Mesothelial cell of epicardium (in vitro differentiated cells): ENCODE data around the gene ANO7. TPM values are rescaled to one million over a fixed set of nuclear protein-coding genes. Genes with fewer than 3 reads are reported as not detected.

Source experiments
- DNase-seq, 2 experiments: peaks; one replicate each; pipeline ENCODE4 v3.0.0; 2021; ENCODE audit warnings: low spot score in 2 of 2; ENCODE audit not compliant: unreplicated experiment in 2 of 2
- H3K27ac Mint-ChIP-seq: 2 replicates; pipeline ENCODE4 v1.8.0; 2021; ENCODE audit warnings: mixed read lengths
- H3K27me3 Mint-ChIP-seq: 2 replicates; pipeline ENCODE4 v1.8.0; 2021; ENCODE audit warnings: low read depth, mixed read lengths
- H3K36me3 Mint-ChIP-seq: 2 replicates; pipeline ENCODE4 v1.8.0; 2021; ENCODE audit warnings: mixed read lengths
- H3K4me1 Mint-ChIP-seq: 2 replicates; pipeline ENCODE4 v1.8.0; 2021; ENCODE audit warnings: mixed read lengths
- H3K4me3 Mint-ChIP-seq: 2 replicates; pipeline ENCODE4 v1.8.0; 2021; ENCODE audit warnings: mild to moderate bottlenecking, moderate library complexity, mixed read lengths
- H3K9me3 Mint-ChIP-seq: 2 replicates; pipeline ENCODE4 v1.8.0; 2021; ENCODE audit warnings: mixed read lengths
- total RNA-seq: library from RNA; stranded (reverse); gene quantifications from 3 replicates; pipeline ENCODE4 v1.2.1, GENCODE V29; 2021
- TF ChIP-seq, protein P1 (sequence below): fragments of 200-600 bp; sonication (generic); IDR thresholded peaks from one replicate; pipeline ENCODE4 v1.5.0; 2021; ENCODE audit warnings: antibody characterized with exemption; ENCODE audit not compliant: unreplicated experiment

Gene ANO7
- total RNA-seq, 1 donor from 2014 or later, result 4.5 TPM

- H3K4me3 Mint-ChIP-seq, result no peak overlapping the region
- peaks cover 14% of the 10 kb centered on the region for H3K36me3 Mint-ChIP-seq
- H3K27ac Mint-ChIP-seq, result no peak overlapping the region
- TF ChIP-seq, protein P1, sequence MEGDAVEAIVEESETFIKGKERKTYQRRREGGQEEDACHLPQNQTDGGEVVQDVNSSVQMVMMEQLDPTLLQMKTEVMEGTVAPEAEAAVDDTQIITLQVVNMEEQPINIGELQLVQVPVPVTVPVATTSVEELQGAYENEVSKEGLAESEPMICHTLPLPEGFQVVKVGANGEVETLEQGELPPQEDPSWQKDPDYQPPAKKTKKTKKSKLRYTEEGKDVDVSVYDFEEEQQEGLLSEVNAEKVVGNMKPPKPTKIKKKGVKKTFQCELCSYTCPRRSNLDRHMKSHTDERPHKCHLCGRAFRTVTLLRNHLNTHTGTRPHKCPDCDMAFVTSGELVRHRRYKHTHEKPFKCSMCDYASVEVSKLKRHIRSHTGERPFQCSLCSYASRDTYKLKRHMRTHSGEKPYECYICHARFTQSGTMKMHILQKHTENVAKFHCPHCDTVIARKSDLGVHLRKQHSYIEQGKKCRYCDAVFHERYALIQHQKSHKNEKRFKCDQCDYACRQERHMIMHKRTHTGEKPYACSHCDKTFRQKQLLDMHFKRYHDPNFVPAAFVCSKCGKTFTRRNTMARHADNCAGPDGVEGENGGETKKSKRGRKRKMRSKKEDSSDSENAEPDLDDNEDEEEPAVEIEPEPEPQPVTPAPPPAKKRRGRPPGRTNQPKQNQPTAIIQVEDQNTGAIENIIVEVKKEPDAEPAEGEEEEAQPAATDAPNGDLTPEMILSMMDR, result no peak
- no peaks in the 10 kb centered on the region for H3K27me3 Mint-ChIP-seq
- no peak for DNase-seq
- no peaks in the 10 kb centered on the region for H3K4me1 Mint-ChIP-seq
- no peaks in the 10 kb centered on the region for H3K9me3 Mint-ChIP-seq
These were observed 30.0 kb upstream of the ANO7 start for GRCh38 chr2:241158546-241158900.

DNA sequence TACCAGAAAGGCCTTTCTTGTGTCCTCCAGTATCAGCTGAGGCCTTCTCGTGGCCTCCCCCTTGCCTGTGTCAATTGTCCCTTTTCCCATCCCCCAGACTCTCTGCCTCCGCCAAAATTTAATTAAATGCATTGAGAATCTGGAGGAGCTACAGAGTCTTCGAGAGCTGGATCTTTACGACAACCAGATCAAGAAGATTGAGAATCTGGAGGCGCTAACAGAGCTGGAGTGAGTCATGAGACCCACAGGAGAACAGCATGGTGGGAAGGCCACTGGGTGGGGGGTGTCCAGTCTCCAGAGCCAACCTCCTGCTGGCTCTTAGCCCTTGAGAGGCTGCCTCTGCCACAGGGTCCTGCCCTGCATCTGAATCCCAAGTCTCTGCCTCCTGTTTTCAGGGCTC lies 29.4 kb upstream of the ANO7 start:
- no peak for DNase-seq
- Mint-ChIP-seq H3K36me3 (peaks cover 14% of the 10 kb centered on the region), H3K27me3 (no peaks in the 10 kb centered on the region), H3K27ac (no peak overlapping the region), H3K9me3 (no peaks in the 10 kb centered on the region), H3K4me1 (no peaks in the 10 kb centered on the region), H3K4me3 (no peak overlapping the region)
- TF ChIP-seq, protein P1, result no peak

DNA sequence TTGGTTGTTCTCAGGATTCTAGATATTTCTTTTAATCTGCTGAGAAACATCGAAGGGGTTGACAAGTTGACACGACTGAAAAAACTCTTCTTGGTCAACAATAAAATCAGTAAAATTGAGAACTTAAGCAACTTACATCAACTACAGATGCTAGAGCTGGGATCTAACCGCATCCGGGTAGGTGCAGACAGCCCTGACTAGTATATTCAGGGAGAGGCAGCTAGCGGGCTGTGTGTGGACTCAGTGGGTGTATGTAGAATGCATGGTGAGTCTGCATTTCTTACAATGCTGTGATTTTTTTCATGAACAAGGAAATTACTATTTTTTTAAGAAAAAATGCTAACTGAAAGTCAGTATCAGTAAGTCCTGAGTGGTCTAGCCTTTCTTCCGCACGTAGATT lies 28.2 kb upstream of the ANO7 start:
- no peak overlapping the region for H3K27ac Mint-ChIP-seq
- peaks cover 18% of the 10 kb centered on the region for H3K36me3 Mint-ChIP-seq
- no peaks in the 10 kb centered on the region for H3K27me3 Mint-ChIP-seq
- no peak for DNase-seq
- no peaks in the 10 kb centered on the region for H3K9me3 Mint-ChIP-seq
- H3K4me1 Mint-ChIP-seq, result no peaks in the 10 kb centered on the region
- H3K4me3 Mint-ChIP-seq, result no peak overlapping the region
- TF ChIP-seq, protein P1, result no peak

DNA sequence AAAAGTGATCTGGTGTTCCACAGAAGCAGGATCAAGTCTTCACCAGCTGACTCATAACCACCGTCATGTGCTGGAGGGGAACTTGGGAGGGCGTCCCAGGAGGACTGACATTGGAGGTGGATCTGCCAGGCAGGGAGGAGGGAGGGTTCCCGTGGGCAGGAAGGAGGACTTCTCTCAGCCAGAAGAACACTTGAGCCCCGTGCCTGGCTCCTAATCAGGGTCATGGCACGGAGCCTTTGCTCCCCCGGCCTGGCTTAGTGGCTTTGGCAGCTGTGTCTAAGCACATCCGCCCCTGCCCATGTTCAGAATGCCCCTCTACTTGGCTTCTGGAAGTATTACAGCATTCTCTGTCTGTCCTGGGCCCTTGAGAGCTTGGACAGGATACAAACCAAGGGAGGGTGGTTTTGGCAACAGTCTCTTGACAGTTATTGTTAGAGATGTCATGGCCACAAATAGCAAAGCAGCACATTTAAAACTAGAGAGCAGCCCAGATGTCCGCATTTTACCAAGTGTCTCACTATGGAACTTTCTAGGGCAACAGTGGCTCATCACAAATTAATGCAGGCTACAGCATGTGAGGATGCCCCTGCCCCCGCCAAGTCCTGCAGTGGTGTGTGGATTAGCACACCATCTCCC lies 26.7 kb upstream of the ANO7 start:
- Mint-ChIP-seq H3K9me3 (no peaks in the 10 kb centered on the region), H3K27me3 (no peaks in the 10 kb centered on the region), H3K4me3 (no peak overlapping the region), H3K36me3 (peaks cover 22% of the 10 kb centered on the region), H3K4me1 (no peaks in the 10 kb centered on the region), H3K27ac (no peak overlapping the region)
- no peak for DNase-seq
- TF ChIP-seq, protein P1, result no peak

DNA sequence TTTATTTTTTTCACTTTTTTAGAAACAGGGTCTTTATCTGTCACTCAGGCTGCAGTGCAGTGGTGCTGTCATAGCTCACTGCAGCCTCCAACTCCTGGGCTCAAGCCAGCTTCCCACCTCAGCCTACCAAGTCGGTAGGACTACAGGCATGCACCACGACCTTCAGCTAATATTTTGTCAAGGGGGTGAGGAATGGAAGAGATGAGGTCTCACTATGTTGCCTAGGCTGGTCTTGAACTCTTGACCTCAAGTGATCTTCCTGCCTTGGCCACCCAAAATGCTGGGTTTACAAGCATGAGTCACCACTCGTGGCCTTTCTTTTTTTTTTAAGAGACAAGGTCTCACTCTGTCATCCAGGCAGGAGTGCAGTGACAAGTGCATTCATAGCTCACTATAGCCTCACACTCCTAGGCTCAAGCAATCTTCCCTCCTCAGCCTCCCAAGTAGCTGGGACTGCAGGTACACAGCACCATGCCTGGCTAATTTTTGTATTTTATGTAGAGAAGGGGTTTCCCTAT lies 24.8 kb upstream of the ANO7 start:
- Mint-ChIP-seq H3K4me3 (no peak overlapping the region), H3K4me1 (no peaks in the 10 kb centered on the region), H3K27ac (no peak overlapping the region), H3K36me3 (peaks cover 25% of the 10 kb centered on the region), H3K27me3 (no peaks in the 10 kb centered on the region), H3K9me3 (no peaks in the 10 kb centered on the region)
- no peak for DNase-seq
- TF ChIP-seq, protein P1, result no peak
